H7 (cell line): Measurements from ENCODE around the gene MAP10. TPM values are rescaled to one million over a fixed set of nuclear protein-coding genes. Genes with fewer than 3 reads are reported as not detected.

Experiments
- DNase-seq: peaks from one replicate; pipeline ENCODE4 v3.0.0; 2012
- H3K27me3 ChIP-seq: 2 replicates; pipeline ENCODE4 v1.6.0; 2011; ENCODE audit warnings: mild to moderate bottlenecking, low read length; ENCODE audit not compliant: control insufficient read depth, insufficient read depth
- H3K36me3 ChIP-seq: replicated peaks from 2 replicates; pipeline ENCODE4 v1.5.1; 2011; ENCODE audit warnings: low read length; ENCODE audit not compliant: control insufficient read depth, insufficient read depth
- H3K4me3 ChIP-seq: 2 replicates; pipeline ENCODE4 v1.5.1; 2011; ENCODE audit warnings: low read depth, mild to moderate bottlenecking, control low read depth, low read length, moderate library complexity; ENCODE audit not compliant: insufficient read depth
- total RNA-seq: library from RNA; depleted of rRNA; stranded (reverse); fragments of >200 nt; shearing (Covaris generic); gene quantifications from 2 replicates; pipeline ENCODE4 v1.2.3, GENCODE V29; 2014; rRNA removed

MAP10 gene, protein sequence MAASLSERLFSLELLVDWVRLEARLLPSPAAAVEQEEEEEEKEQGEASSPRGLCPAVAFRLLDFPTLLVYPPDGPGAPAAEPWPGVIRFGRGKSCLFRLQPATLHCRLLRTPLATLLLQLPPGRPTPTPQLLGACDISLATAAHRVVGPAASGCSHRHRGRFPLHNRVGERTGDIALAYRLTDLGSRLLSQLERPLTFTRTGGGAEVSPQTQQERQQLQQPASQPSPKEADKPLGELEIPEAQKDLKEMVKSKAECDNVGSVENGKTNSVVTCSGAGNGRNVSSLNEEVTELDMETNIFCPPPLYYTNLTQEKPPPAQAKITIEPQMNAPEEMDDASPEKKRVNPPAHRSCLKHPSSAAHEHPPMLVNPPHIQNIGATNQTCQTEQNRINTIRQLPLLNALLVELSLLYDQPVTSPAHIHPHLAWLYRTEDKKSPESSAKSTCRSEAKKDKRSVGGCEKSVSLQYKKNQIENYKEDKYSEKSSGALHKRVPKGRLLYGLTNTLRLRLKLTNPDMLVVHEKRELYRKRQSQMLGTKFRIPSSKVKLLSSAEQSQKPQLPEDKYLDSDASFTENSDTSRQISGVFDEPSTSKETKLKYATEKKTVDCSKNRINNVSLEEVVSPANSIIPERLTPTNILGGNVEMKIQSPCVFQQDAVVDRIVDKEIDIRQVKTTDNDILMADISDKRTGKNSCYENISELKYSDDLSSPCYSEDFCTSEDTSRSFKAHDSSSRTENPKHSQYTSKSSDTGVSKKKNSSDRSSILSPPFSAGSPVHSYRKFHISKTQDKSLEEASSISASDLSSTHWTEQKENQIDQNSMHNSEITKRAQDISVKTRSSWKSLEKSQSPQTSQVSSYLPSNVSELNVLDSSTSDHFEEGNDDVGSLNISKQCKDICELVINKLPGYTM
- 2.4 TPM in 2 replicates for total RNA-seq

DNA sequence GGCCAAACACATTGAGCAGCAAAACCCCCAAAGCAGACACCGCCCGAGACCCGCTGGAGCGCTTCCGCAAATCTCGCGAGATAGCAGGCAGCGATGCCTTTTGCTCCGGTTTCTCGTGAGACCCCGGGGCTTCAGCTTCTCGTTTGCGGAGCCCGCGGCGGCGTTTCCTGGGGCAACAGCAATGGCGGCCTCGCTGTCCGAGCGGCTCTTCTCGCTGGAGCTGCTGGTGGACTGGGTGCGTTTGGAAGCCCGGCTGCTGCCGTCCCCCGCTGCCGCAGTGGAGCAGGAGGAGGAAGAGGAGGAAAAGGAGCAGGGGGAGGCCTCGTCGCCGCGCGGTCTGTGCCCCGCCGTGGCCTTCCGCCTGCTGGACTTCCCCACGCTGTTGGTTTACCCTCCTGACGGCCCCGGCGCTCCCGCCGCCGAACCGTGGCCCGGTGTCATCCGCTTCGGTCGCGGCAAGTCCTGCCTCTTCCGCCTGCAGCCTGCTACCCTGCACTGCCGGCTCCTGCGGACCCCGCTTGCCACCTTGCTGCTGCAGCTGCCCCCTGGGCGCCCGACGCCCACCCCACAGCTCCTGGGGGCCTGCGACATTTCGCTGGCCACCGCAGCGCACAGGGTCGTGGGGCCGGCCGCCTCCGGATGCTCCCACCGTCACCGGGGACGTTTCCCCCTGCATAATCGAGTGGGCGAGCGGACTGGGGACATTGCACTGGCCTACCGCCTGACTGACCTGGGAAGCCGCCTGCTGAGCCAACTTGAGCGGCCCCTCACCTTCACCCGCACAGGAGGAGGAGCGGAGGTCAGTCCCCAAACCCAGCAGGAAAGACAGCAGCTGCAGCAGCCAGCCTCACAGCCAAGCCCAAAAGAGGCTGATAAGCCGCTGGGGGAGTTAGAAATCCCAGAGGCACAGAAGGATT lies at the start of gene MAP10:
Gene MAP10 (plus strand): TSS at position 148 of the 917 bp plus-strand sequence. CDS start 34 bp downstream, at position 182.
- peak; percentile 71 for DNase-seq
- no peaks in the 10 kb centered on the region for H3K36me3 ChIP-seq
- H3K4me3 ChIP-seq, result peak within 1 kb of the TSS; percentile 85
- no peaks in the 10 kb centered on the region for H3K27me3 ChIP-seq

DNA sequence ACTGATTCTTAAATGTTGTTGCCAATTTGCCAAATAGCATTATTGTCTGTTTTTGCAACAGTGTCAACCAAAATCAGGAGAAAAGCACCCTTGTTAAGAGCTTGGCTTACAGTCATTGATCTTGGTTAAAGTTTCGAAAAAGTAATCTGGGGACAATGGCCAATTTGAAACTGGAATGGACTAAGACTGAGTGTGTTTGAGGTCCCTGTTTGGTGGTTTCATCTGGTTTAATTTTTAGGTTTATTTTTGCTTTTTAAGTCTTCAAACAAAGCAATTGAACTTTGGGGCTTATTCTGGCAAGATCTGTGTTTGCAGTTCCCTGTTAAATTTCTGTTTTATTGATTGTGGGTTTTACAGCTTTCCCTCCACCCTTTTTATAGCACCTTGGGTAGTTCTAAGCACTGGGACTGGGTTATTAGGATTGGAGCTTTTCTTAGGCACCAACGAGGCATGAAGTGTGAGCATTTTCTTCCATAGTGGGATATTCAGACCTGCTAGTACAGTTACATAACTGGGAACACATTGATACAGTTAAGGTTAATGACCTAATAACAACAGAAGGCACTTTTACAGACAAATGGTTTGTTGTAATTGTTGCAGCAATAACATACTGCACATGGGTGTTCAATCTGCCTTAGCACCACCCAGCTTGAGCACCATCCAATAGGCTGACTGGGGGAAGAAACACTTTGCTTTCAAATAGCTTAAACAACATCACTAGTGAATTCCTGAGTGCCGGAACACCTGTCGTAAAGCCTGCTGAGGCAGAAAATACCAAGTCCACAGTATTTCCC lies 40.6 kb upstream of the MAP10 start:
- no peaks in the 10 kb centered on the region for H3K36me3 ChIP-seq
- no peaks in the 10 kb centered on the region for H3K27me3 ChIP-seq
- H3K4me3 ChIP-seq, result no peak overlapping the region
- no peak for DNase-seq

DNA sequence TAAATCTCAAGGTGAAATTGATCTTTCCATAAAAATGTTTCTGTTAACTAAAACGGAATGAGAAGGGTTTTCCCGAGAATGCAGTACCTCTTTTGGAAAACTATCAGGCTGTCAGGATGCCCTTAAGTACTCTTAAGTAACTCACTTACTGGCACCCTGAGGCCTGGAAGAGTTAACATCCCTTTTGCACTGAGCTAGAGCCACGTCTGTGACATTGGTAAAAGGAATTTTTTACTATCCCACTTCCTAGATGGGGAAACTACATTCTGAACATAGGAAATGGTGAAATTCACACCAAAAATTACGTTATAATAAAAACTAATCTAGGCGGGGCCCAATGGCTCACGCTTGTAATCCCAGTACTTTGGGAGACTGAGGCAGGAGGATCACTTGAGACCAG lies 39.7 kb upstream of the MAP10 start:
- H3K27me3 ChIP-seq, result no peaks in the 10 kb centered on the region
- DNase-seq, result no peak
- no peak overlapping the region for H3K4me3 ChIP-seq
- no peaks in the 10 kb centered on the region for H3K36me3 ChIP-seq

DNA sequence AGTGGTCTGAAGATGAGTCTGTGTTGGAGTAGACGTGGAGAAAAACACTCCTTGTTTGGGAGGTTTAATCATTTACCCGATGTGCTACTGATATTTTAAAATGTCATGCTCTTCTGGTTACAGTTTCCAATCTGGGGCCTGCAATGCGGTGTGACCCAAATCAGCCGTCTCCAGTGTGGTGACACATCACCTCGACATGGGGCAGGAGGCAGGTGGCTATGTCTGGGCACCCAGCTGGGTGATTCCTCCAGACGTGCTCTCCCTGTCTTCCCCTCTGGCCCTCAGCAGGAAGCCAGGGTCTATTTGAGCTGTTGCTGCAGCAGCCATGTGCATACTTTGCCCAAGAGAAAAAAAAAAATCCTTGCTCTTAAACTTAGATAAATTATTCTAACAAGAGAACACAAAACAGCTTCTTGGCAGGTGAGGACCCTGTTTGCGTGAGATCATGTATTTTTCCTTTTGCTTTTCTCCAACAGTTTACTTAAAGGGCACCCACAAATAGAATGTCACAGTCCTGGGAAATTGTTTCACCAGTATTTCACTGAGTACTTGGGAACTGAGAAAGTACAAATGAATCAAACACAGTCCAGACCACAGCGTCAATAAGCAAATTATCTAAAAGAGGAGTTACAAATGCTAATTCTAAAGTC lies 38.9 kb upstream of the MAP10 start:
- H3K4me3 ChIP-seq, result no peak overlapping the region
- no peaks in the 10 kb centered on the region for H3K36me3 ChIP-seq
- no peaks in the 10 kb centered on the region for H3K27me3 ChIP-seq
- no peak for DNase-seq

DNA sequence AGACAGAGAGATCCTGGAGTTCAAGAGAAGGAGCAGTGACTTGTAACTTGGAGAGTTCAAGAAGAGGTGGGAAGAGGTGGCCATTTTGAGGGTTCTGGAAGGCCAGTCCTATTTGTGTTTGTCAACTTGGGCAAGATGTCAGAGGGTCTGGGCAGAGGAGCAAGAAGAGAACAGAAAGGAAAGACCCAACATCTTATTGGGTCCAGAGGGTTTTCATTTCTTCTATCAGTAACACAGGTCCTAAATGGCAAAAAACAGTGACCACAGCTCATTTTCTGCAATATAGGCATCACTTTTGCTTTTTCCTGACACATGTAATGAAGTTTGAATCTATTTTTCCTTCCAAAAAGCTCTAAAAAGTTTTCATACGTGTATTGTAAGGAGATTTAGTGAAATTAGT lies 38.3 kb upstream of the MAP10 start:
- no peaks in the 10 kb centered on the region for H3K36me3 ChIP-seq
- no peak overlapping the region for H3K4me3 ChIP-seq
- no peaks in the 10 kb centered on the region for H3K27me3 ChIP-seq
- no peak for DNase-seq

DNA sequence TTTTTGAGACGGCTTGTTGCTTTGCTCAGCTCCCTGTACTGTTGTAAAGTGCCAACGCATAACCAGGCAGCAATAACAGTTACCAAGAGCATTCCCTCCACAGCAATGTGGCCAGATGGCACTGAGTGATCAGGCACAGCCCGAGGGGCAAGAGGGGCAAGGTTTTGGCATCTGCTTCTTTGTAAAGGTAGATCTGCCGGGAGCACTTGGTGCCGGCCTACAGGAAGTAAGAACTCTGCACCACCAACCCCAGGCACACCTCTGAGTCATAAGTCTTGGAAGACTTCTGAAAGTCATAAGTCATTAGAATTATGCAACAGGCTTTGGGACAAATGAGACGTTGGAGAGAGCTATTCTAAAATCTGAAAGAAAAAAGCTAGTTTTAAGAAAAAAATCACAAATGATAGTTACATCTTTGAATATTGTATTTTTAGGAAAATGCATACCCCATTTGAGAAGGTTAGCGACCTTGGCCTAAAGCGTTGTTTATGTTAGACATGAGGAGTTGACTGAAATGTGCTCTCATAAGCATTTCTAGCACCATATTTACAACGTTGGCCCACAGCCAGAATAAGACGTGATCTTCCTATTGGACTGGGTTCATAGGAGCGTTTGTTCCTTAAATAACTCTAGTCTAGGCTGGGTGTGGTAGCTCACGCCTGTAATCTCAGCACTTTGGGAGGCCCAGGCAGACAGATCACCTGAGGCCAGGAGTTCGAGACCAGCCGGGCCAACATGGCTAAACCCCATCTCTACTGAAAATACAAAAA lies 37.7 kb upstream of the MAP10 start:
- Histone ChIP-seq H3K36me3 (no peaks in the 10 kb centered on the region), H3K27me3 (no peaks in the 10 kb centered on the region), H3K4me3 (no peak overlapping the region)
- no peak for DNase-seq

DNA sequence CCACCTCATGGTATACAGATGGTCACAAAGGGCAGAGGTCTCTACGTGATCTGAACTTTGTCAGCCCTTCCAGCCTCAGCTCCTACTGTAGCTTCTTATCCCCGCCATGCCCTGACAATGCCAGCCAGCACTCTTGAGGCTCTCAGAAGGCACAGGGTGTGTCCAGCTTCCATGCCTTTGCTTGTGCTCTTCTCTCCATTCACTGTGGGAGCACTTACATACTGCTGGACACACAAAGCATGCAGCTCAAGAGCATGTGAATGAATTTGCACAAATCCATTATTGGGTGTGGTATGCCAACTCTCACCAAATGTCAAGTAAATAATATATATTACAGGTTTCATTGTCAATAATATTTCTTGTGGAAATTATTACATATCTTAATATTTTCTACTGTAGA lies 36.4 kb upstream of the MAP10 start:
- Histone ChIP-seq H3K27me3 (no peaks in the 10 kb centered on the region; the same call in 1 of the 2 replicates), H3K4me3 (no peak overlapping the region), H3K36me3 (no peaks in the 10 kb centered on the region)
- no peak for DNase-seq

DNA sequence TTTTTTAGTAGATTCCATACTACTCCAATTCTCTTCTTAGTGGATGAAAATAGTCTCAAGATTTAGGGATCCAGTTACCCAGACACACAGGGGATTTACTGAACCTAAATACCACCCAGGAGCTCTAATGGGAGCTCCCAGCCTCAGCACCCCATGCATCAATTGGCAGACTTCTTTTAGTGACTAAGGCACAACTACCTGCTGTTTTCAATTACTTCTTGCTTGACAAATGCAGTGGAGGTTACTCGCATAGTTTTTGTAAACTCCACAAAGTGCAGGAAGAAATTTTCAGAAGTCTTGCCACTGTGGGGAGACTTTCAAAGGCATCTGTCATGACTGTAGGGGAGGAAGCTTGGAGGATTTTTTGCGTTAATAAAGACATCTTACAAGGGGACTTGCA lies 35.5 kb upstream of the MAP10 start:
- no peak overlapping the region for H3K4me3 ChIP-seq
- peak; percentile 19 for DNase-seq
- no peaks in the 10 kb centered on the region; the same call in 1 of the 2 replicates for H3K27me3 ChIP-seq
- no peaks in the 10 kb centered on the region for H3K36me3 ChIP-seq

DNA sequence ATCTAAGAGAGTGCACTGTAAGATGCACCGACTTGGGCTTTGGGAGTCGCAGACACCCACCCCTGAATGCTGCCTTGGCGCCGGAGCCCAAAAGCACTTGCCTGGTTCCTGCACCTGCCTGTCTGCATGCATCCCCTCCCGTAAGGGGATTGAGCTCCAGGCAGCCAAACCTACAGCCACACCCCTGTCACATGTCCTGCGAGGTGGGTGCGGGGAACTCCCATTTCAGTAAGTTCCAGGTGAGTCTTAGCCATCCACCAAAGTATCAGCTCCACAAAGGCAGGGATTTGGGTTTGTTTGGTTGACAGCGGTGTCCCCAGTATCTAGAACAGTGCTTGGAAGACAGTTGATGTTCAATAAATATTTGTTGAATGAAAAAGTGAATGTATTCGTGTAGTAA lies 31.5 kb upstream of the MAP10 start:
- no peaks in the 10 kb centered on the region for H3K36me3 ChIP-seq
- no peak for DNase-seq
- H3K4me3 ChIP-seq, result no peak overlapping the region
- no peaks in the 10 kb centered on the region; the same call in 1 of the 2 replicates for H3K27me3 ChIP-seq

DNA sequence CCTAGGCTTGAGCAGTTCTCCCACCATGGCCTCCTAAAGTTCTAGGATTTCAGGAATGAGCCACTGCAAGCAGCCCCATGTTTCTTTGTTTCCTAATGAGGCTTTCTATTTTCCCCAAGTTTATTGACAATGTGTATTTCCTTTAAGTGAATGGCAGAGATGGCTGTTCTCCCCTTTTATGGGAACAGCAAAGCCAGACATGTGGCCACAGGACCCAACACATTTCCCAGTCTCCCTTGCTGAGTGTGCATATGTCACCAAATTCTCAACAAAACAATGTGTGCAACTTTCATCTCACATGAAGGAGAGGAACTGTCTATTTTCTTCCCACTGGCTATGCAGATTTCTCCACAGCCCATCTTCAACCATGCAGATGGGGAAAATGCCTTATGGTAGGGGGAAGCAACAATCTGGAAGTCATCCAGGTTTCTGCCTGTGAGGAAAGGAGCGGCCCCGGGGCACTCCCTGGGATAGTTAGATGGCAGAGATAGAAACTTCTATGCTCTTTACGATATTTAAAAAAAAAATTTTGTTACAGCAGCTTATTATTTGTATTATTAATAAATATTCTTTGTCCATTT lies 28.6 kb upstream of the MAP10 start:
- Histone ChIP-seq H3K27me3 (no peaks in the 10 kb centered on the region; the same call in 1 of the 2 replicates), H3K36me3 (no peaks in the 10 kb centered on the region), H3K4me3 (no peak overlapping the region)
- DNase-seq, result no peak

DNA sequence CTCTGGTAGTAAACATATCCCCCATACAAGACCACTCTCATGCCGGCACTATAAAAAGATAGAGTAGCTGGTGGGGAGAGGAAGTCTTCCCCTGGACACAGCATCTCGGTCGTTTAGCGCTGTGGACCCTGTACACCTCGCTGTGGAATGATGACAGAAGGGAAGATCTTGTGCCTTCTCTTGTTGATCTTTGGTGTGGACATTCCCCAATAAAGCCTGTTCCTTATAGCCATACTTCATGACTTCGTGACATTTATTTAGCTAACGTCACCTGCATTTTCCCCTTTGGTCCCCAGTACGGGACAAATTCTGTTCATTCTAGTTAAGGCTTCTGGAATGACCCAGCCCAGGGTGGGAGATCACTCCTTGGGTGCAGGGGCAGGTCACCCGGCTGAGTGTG lies 24.9 kb upstream of the MAP10 start:
- no peak for DNase-seq
- Histone ChIP-seq H3K36me3 (no peaks in the 10 kb centered on the region), H3K27me3 (no peaks in the 10 kb centered on the region), H3K4me3 (no peak overlapping the region)

DNA sequence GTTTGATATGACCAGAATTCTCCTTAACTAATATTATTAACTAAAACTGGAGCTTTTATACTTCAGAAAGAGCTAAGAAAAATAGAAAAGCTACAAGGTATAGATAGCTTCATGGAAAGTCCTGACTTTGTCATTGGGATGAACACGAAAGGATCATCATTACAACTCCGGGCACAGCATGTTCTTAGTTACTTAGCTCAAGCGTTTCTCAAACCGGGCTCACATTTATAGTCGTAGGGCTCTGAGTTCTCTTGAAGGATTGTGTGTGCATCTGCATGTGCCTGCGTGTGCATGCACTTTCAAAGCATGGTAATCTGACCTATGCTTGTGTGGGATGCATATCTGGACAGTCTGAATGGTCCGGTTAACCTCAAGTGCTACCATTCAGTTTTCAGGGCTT lies 20.4 kb upstream of the MAP10 start:
- H3K36me3 ChIP-seq, result no peaks in the 10 kb centered on the region
- H3K27me3 ChIP-seq, result no peaks in the 10 kb centered on the region
- no peak overlapping the region for H3K4me3 ChIP-seq
- no peak for DNase-seq
